Lower leg skin (tissue), 4 donors: ENCODE results near the gene TMPRSS13. TPM values are rescaled to one million over a fixed set of nuclear protein-coding genes. Genes with fewer than 3 reads are reported as not detected.

Experiments used
- DNase-seq, 2 donors: peaks; one replicate each; pipeline ENCODE4 v3.0.0-alpha.2; 2019; ENCODE audit warnings: low spot score in 2 of 2
- H3K4me3 ChIP-seq: fragments of 200-600 bp; sonication (generic); 2 replicates; pipeline ENCODE4 v1.5.1; 2017; ENCODE audit warnings: mild to moderate bottlenecking, low read depth; ENCODE audit not compliant: poor library complexity, severe bottlenecking
- POLR2A ChIP-seq, 2 donors: fragments of 450-650 bp; IDR thresholded peaks; one replicate each; pipeline ENCODE4 v1.6.1; 2016 to 2017; ENCODE audit warnings: antibody characterized with exemption in 2 of 2, mild to moderate bottlenecking in 1 of 2, moderate library complexity in 1 of 2
- WGBS, 2 donors: methylation state at CpG; one replicate each; pipeline ENCODE4 v1.1.5; 2018; 5-methylcytosine and 5-hydroxymethylcytosine counted together
- intact Hi-C: fragments of 100-400 bp; cut with DNase I; formaldehyde crosslinking; loops from one replicate; pipeline ENCODE4 v1.15.0; 2023; ENCODE audit warnings: low total_unique reads
- total RNA-seq, 4 donors: library from RNA; depleted of rRNA; stranded (reverse); fragments of >200 nt; gene quantifications; one replicate each; pipeline ENCODE4 v1.1.0, GENCODE V29; 2016
- TF ChIP-seq, protein P1 (sequence below), 3 donors: fragments of 450-650 bp; IDR thresholded peaks; one replicate each; pipeline ENCODE4 v1.5.1; 2016; ENCODE audit warnings: antibody characterized with exemption in 3 of 3, mild to moderate bottlenecking in 3 of 3, moderate library complexity in 2 of 3

The TMPRSS13 gene
- total RNA-seq, 4 donors from 2014 or later = 100 to 171 (median 127) TPM

DNA sequence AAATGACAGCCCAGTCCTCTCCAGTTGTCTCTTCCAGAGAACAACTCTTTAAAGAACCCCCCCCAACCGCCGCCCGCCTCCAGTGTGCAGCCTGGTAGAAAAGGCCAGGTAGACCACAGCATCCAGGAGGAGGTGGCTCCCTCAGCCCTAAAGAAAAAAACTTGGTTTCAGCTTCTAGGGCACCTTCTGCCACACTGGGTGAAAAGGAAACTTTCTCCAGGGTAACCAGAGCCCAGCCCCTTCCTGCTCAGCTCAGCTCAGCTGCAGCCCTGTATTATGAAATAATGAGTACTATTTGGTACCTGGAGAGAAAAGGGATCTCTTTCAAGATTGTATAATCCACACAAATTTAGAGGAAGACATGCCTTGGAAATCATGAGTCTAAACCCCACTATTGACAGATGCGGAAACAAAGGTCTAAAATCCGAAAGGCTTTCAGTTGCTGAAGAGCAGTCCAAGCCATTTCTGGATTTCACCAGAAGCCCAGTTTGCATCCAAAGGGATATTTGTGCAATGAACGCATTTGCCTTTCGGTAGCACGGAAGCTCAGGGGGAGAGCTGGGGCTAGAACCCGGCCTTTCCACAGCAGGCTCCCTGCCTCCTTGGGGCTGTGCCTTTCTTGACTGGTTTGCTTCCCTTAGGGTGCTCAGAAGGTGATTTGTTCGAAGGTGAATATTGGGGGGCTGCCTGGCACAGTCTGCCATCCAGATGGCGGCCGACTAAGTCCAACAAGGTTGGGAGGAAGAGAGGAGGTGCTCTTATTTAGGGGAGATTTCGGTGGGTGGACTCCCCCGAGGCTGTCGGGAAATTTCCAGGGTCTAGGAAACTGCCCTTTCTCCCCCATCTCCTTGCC, 56.0 kb downstream of the TMPRSS13 start:
- peak in 1 of 2 donors; percentile 63 for DNase-seq
- no peak overlapping the region for H3K4me3 ChIP-seq
- TF ChIP-seq POLR2A (IDR thresholded peaks at IDR 0.05) = no peak
- TF ChIP-seq, protein P1, sequence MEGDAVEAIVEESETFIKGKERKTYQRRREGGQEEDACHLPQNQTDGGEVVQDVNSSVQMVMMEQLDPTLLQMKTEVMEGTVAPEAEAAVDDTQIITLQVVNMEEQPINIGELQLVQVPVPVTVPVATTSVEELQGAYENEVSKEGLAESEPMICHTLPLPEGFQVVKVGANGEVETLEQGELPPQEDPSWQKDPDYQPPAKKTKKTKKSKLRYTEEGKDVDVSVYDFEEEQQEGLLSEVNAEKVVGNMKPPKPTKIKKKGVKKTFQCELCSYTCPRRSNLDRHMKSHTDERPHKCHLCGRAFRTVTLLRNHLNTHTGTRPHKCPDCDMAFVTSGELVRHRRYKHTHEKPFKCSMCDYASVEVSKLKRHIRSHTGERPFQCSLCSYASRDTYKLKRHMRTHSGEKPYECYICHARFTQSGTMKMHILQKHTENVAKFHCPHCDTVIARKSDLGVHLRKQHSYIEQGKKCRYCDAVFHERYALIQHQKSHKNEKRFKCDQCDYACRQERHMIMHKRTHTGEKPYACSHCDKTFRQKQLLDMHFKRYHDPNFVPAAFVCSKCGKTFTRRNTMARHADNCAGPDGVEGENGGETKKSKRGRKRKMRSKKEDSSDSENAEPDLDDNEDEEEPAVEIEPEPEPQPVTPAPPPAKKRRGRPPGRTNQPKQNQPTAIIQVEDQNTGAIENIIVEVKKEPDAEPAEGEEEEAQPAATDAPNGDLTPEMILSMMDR (IDR thresholded peaks at IDR 0.05) = no peak
- 90 to 96% methylated on average over 15 of the region's 15 CpGs for WGBS, 2 donors
- intact Hi-C loops = no loop called here

DNA sequence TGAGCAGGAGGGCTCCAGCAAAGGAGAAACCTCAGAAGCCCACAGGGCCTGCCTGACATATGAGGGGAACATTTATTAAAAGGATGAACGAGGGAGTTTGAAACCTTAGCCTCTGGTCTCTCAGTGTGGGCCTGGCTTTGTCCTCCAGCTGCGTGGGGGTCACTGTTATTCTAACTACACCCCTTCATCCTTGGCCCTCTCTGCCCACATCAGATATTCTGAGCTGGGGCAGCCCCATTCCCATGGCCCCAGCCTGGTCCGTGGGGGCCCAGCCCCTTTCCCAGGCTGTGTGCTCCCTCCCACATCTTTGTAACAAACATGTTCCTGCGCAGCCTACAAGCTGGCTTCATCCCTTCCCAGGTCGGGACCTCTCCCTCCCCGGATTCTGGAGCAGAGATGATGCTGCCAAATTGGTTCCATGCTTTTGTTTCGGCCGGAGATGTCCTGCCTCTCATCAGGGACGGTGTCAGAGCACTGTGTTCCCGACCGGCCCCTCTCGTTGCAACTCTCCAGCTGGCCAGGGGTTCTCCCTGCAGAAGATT, 56.7 kb downstream of the TMPRSS13 start:
- TF ChIP-seq POLR2A (IDR thresholded peaks at IDR 0.05) = no peak
- TF ChIP-seq, protein P1 (IDR thresholded peaks at IDR 0.05) = no peak
- H3K4me3 ChIP-seq = no peak overlapping the region
- intact Hi-C loops = no loop called here
- 66 to 72% methylated on average over 12 of the region's 12 CpGs for whole genome bisulfite sequencing, 2 donors
- DNase-seq = peak in 1 of 2 donors; percentile 82

DNA sequence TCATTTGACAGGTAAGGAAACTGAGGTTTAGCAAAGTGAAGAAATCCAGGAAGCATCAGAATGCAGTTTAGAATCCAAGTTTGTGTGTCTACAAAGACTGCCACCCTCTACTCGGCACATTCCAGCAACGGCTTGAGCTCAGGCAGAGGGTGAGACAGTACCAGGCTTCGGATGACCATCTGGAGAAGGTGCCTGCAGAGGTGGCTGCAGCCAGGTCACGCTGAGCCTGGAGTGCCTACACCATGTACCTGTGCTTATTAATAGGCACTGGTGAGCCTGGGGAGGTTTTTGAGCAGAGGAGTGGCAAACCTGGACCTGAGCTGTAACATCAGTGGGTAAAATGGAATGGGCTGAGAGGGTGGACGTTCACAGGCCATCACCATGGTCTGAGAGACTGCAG, 57.4 kb downstream of the TMPRSS13 start:
- WGBS, 2 donors = 83 to 90% methylated on average over 4 to 5 of the region's 5 CpGs
- intact Hi-C loops = no loop called here
- peak in 1 of 2 donors; percentile 59 for DNase-seq
- TF ChIP-seq, protein P1 (IDR thresholded peaks at IDR 0.05) = no peak
- no peak for TF ChIP-seq POLR2A (IDR thresholded peaks at IDR 0.05)
- H3K4me3 ChIP-seq = no peak overlapping the region

DNA sequence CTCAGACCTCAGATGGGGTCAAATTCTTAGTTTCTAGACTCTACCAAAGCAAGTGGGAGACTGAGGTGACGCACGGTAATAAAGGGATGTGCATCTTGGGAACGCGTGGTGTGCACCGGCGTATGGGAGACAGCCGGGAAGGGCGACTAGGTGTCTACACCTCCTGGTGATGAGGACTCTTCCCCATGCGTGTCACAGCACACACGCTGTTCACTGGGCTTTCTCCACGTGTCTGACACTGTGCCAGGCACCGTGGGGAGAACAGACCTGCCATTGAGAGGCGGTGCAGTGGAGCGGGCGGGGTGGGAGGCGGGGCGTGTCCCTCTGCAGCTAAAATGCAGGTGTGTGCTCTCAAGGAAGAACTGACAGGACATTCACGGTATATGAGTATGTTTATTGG, 58.0 kb downstream of the TMPRSS13 start:
- TF ChIP-seq, protein P1 (IDR thresholded peaks at IDR 0.05) = no peak
- no peak for TF ChIP-seq POLR2A (IDR thresholded peaks at IDR 0.05)
- 71 to 76% methylated on average over 18 of the region's 18 CpGs for WGBS, 2 donors
- intact Hi-C loops = no loop called here
- peak in 1 of 2 donors; percentile 42 for DNase-seq
- H3K4me3 ChIP-seq = no peak overlapping the region

DNA sequence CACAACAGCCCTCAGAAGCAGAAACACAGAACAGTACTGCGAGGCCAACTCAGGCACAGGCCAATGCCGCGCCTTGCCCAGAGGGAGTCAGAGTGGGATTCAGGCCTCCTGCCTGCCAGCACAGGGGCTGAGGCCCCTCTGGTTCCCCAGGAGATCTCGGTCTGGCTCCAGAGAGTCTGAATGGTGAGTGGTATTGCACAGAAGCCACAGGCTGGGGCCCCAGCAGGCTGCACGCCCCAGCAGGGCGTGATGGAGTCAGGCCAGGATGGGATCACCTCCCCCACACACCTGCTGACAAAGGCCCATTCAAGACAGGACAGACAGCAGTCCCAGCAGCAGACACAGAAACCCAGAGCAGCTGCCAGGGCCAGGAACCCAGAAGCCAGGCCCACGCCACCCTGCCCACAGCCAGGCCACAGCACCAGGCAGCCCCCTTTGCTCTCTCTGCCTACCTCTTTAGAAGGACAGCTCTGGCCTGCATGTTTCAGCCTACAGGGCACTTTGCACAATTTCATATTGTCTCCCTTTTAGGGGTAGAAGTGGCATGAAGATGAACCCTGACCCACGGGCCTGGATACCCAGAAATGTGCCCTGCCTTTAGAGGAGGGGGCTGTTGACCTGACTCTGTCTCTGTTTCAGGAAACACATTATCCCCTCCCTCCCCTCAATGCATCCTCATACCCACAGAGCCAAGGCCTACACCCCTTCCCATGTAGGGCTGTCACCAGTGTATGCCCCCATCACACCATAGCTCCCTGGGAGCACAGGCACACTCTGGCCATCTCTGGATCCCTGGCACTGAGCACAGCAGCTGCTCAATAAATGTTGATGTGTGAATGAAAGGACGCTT, 58.9 kb downstream of the TMPRSS13 start:
- peak in 1 of 2 donors; percentile 61 for DNase-seq
- TF ChIP-seq, protein P1 (IDR thresholded peaks at IDR 0.05) = no peak
- TF ChIP-seq POLR2A (IDR thresholded peaks at IDR 0.05) = no peak
- no peak overlapping the region for H3K4me3 ChIP-seq
- WGBS, 2 donors = 75% methylated on average over 9 of the region's 9 CpGs
- intact Hi-C loops = no loop called here
